ENCODE measurements around the gene AGFG1.
"Not testable (repeated sequence)": the region's sequence is repeated elsewhere in the genome, so short reads cannot be mapped to it uniquely, and the experiment has no call there.

AGFG1 gene

DNA sequence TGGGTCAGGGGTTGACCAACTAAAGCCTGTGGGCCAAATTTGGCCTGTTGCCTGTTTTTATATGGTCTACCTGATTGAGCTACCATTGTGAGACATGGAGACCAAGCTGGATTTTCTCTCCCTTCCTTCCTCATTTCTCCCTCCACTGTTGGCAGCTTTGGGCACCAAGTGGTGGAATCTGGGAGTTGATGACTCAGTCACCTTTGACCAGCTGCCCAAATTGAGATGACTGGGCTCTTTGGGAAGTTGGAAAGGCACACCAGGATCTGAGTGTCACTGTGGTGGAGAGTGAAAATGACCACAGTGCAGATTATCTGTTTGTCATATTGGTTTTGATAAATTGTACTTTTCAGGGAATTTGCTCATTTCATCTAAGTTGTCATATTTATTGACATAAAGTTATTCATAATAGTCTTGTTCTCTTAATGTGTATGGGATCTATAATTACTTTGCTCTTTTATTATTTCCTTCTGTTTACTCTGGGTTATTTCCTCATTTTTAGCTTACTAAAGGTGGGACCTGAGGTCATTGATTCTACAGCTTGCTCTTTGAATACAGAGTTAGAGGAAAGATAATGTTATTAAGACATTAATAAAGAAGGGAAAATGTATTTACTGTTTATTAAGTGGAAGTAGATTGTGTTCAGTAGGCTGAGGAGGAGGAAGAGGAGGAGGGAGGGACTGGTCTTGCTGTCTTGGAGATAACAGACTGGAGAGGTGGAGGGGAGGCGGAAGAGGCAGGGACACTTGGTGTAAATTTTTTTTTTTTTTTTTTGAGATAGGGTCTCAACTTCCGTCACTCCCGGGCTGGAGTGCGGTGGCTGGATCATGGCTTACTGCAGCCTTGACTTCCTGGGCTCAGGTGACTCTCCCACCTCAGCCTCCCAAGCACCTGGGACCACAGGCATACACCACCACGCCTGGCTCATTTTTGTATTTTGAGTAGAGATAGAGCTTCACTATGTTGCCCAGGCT is 31.8 kb downstream of the AGFG1 start:
- DNase-seq = no peak

DNA sequence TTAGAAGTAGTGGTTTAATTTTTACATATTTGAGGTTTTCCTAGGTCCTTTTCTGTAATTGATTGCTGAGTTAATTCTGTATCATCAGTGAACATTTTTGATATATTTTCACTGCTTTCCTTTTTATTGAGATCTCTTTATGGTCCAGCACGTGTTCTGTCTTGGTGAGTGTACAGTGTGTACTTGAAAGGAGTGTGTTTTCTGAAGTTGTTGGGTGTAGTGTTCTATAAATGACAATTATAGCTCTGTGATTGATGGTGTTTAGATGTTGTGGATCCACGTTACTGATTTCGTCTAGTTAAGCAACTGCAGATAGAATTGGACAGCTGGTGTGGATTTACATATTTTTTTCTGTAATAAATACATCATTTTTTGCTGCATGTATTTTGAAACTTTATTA is 32.7 kb downstream of the AGFG1 start:
- no peak for DNase-seq

DNA sequence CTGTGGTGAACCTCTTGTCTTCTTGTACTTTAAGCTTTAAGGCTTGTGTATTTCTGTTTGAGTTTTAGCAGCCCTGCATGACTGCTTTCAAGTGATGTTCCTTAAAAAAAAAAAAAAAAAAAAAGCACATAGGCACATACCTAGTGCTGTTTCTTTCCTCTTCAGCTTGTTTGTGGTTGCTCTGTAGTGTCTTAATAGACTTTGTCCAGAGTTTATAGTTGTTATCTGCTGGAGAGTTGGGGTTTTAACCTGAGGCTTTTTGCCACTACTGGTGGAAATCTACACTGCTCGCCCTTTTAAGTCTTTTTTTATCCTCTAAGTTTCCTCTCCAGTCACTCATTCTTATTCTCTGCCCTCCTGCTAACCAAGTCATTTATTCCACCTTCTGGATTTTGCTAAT is 34.5 kb downstream of the AGFG1 start:
- DNase-seq = no peak

DNA sequence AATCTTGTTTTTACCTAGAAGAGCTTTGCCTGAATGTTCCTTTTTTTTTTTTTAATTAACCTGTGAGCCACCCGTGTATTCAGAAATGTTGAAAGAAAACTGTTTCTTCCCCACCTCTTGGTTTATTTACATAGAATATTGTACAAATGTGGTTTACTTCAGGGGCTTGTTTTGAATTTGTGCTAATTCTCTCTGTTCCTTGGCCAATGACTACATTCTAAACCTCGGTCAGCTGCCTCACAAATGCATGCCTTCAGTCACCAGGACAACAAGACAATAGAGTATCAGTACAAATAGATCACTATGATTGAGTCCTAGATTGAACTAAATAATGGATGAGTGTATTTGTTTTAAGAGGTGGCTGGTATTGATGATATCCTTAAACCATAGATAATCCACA is 36.0 kb downstream of the AGFG1 start:
- no peak for DNase-seq

DNA sequence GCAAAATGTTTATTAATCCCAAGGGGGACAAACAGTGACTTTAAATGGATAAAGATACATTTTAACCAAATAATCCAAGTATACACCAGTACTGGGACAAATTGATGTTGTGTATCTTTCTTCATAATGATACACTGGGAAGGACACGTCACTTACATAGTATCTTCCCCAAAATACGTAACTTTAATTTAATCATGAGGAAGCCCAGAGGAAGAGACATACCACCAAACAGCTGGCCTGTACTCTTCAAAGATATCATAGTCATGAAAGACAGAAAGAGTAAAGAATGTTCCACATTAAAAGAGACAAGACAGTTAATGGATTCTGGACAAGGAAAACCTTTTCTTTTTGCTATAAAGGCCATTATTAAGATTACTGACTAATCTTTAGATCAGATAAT is 37.1 kb downstream of the AGFG1 start:
- DNase-seq = no peak

DNA sequence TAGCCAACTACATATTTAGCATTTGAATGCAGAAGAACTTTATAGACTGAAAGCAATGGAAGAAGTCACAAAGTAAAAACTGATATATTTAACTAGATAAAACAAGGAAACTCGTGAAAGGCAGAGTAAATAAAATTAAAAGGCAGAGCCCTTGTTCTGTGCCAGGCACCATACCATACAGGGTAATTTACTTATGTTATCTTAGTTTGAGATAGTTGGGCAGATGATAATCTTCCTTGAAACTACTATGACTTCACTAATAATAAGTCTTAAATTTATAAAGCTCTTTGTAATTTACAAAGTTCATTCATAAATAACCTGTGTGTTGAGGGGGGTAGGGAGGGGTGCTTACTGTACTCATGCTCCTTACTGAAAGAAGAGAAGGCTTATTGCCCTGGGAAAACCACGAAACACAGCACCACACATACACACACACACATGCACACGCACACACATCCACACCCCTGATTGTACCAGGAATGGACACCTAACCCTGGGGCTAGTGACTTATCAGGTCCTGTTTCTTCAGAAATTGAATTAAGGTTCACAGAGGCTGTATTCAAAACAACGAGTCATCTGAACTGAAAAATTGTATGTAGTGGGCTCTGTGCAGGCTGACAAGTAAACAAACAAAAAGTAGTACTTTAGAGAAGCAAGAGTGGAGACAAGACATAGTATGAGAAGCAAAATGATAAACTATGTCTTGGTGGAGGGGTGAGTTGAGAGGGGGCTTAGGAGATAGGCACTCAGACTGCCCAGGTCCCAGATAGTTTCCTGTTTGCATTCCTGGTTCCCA is 38.1 kb downstream of the AGFG1 start:
- DNase-seq = no peak

DNA sequence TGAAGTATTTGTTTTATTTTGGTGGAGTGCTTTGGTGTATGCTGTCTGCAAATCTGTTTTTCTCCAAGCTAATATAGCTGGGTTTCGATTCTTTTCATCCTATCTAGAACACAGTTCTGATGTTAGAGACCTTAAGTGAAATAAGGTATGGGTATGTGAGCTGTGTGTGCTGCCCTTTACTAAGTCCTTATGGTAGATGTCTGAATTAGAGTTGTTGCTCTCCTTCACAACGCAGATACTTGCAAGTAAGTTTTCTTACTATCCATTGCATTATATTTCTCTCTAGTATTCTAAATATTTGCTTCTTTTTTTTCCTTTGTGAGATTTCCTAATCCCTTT is 38.6 kb downstream of the AGFG1 start:
- no peak for DNase-seq

DNA sequence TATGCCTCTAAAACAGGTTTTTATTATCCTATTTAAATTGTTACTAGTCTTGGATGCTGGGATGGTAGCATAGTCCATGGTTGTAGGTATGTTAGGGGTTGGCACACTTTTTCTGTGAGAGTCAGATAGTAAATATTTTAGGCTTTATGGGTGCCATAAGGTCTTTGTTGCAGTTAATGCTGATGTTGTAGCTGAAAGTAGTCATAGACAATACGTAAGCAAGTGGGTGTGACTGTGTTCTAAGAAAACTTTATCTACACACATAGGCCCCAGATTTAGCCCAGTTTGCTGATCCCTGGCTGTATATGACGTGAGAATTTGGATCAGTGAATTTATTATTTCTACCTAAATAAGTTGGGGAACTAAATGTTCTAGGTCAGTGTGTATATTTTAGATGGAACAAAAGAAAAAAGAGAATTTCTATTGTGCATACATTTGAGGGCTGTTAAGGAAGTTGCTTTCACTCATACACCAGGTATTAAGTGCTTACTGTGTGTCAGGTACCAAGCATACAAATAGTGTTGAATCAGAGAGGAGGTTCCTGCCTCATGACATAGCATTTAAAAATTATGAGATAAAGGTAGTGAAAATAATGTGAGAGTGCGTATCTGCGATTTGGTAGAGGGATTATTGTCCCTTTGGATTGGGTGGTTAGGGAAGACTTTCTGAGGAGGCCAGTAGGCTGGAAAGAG is 39.4 kb downstream of the AGFG1 start:
- DNase-seq = no peak

DNA sequence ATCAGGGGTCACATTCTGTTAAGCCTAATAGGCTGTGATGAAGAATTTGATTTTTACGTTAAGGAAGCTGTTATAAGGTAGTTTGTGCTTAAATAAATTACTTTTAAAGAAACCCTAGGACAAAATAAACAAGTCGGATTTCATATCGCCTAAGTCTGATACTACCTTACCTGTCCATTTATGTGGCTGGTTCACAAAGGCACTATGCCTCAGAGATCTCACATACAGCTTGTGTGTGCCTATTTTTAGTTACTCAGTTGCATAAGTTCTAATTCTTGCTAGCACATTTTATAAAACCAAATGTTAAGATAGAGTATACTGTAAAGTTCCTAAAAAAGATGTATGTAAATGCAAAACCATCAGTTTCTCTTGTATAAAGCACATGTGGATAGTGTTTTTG is 40.0 kb downstream of the AGFG1 start:
- no peak for DNase-seq

DNA sequence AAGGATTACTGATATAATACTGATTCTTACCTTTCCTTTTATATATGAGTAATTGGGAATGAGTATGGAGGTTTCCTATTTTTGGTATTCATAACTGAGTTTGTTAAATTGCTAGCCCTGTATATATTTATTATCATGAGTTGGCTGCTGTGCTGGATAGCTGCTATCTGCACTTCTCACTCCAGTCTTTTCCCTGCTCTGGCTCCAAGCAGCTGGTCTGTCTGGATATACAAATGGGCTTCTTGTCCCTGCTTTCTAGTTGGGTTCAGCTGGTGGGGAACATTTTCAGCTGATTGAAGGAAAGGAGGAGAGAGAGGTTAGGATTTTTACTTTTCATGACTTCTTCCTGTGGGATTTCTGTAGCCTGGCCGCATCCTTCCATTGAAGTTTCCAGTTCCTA is 41.2 kb downstream of the AGFG1 start:
- no peak for DNase-seq

DNA sequence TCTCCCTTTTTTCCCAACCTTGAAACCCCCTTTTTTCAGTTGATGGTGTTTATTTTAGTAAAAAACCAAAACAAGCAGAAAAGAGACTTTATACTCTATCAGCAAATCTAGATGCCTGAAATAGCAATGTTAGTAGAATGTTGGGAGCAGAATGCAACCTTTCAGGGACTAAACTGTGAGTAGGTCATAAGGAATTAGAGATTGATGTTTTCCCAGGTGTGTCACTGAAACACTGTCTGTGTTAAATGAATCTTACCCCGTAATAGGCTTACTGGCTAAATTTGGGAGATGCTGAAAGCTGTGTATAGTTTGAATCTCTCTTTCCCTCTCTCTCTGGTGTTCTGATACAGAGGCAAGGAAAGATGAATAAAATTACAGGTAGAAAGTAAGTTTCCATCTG is 43.8 kb downstream of the AGFG1 start:
- no peak for DNase-seq

DNA sequence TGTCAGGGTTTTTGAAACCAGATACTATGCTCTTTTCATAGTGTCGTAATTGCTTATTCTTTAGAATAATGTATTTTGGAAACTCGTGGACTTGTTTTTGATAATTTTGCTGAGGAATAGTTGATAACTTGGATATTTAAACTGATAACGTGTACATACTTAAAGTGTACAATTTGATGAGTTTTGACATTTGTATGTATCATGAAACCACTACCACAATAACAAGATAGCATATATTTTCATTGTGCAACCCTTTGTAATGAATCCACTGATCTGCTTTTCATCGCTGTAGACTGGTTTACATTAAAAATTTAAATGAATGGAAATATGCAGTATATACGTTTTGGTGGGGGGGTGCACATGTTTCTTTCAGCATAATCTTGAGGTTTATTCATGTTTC is 45.8 kb downstream of the AGFG1 start:
- DNase-seq = no peak

DNA sequence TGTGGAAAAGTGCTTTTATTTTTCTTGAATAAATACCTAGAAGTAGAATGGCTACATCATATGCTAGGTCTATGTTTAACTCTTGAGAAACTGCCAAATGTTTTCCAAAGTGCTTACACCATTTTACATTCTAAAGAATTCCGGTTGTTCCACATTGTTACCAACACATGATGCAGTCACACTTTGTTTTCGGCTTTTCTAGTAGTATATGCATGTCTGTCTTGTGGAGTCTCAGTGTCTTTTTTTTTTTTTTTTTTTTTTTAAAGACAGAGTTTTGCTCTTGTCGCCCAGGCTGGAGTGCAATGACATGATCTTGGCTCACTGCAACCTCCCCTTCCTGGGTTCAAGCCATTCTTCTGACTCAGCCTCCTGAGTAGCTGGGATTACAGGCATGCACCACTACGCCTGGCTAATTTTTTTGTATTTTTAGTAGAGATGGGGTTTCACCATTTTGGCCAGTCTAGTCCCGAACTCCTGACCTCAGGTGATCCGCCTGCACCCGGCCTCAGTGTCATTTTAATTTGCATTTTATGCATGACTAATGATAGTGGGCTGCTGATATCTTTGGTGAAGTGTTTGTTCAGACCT is 46.4 kb downstream of the AGFG1 start:
- not testable (repeated sequence) for DNase-seq

DNA sequence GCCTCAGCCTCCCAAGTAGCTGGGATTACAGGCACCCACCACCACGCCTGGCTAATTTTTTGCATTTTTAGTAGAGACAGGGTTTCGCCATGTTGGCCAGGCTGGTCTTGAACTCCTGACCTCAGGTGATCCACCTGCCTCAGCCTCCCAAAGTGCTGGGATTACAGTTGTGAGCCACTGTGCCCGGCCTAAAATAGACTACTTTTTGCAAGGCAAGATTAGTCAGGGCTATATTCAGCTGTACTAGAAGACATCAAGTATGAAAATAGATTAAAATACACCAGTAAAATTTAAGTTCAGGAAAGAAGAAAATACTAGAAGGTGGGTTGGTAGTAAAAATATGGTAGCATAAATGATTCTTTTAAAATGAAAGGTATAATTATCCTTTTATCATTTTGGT is 49.2 kb downstream of the AGFG1 start:
- not testable (repeated sequence) for DNase-seq

DNA sequence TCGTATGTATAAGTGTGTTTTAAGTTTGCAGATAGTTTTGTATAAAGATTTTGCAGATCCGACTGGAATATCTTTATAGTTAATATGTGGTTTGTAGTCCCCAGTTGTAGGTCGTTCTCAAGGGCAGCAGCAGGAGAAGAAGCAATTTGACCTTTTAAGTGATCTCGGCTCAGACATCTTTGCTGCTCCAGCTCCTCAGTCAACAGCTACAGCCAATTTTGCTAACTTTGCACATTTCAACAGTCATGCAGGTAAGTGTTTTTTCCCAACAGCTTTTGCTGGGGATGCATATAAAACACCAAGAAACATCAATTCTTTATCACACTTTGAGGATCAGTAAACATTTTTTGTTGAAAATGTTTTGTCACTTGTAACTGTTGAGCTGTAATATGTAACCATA is 52.7 kb downstream of the AGFG1 start:
- no peak for DNase-seq

DNA sequence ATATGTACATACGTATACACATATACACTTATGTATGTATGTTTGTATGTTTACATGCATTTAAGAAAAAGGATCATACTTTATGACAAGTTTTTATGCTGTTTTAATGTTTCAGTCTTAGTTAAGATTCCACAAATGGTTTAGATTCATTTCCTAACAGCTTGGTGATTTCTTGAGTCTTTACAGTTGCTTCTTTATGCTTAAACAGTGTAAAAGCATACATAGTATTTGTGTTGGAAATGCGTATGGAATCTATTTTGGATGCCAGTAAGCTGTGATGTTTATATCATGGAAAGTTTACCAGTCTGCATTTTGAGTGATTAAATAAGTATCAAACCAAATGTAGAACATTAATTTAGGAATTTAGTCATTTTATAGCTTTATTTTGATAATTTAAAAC is 55.4 kb downstream of the AGFG1 start:
- no peak for DNase-seq

DNA sequence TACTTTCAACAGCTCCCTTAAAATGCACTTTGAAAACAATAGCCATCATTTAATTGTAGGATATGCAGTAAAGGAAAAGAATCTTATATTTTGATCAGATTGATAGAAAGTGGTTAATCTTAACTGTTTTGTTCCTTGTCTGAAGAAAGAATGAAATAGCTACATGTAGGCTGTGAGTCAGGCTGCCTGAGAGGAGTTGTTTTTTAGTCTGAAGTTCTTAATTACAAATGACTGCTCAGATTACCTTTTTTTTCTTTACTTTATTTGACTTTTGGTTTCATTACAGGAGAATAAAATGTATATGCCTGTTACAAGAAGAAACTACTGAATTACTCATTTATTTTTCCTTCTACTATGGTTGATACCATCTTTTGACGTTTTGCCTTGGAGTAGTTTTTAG is 56.8 kb downstream of the AGFG1 start:
- no peak for DNase-seq

DNA sequence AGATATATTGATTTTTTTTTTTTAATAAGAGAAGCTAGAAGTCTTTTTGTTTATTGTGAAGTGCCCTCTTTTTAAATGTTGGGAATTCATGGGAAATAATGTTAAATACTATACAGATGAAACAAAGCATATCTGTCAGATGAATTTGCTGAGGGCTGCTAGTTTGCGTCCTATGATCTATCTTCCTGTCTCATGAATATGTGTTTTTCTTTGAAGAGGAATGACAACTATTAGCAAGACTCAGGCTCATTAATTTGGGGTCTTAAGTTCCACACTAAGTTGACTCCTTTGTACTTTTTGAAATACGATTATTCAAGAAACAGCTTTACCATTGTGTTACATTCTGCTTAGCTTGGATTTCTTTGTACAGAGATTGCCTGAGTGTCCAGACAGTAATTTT is 57.9 kb downstream of the AGFG1 start:
- DNase-seq = no peak

DNA sequence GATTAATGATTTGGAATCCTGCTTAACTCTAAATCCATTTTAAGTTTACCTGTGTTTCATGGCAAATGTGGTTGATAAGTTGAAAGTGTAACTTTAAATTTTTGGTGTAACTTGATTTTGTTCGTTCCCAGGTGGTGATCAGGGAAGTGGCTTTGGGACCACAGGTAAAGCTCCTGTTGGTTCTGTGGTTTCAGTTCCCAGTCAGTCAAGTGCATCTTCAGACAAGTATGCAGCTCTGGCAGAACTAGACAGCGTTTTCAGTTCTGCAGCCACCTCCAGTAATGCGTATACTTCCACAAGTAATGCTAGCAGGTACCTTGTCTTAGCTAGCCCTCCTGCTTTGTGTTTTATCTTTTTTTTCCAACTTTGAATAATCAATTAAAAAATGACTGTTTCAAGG is 62.8 kb downstream of the AGFG1 start:
- no peak for DNase-seq

DNA sequence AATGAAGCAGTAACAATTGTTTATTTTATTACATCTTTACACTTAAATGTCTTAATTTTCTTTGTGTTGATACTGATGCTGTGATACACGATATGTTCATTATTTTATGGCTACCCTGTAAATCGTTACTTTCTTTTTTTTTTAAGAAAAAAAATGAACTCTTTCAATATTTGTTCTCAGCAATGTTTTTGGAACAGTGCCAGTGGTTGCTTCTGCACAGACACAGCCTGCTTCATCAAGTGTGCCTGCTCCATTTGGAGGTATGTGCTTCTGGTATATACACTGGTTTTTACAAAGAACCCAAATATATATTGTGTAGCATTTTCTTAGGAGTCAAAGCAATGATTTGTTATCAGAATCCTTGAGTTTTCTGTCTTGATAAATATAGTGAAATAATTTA is 64.5 kb downstream of the AGFG1 start:
- no peak for DNase-seq

DNA sequence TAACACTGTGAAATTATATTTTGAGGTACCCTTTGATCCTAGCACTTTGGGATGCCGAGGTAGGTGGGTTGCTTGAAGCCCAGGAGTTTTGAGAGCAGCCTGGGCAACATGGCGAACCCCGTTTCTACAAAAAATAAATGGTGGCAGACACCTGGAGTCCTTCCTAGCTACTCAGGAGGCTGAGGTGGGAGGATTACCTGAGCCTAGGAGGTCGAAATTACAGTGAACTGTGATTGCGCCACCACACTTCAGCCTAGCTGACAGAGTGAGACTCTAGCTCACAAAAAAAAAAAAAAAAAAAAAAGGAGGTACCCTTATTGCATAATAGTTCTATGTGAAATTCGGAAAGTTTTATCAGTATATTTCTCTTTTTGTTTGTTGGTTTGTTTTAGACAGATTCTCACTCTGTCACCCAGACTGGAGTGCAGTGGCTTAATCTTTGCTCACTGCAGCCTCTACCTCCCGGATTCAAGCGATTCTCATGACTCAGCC is 67.6 kb downstream of the AGFG1 start:
- no peak for DNase-seq

DNA sequence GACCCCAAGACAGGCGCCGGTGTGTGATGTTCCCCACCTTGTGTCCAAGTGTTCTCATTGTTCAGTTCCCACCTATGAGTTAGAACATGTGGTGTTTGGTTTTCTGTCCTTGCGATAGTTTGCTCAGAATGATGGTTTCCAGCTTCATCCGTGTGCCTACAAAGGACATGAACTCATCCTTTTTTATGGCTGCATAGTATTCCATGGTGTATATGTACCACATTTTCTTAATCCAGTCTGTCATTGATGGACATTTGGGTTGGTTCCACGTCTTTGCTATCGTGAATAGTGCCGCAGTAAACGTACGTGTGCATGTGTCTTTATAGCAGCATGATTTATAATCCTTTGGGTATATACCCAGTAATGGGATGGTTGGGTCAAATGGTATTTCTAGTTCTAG is 68.4 kb downstream of the AGFG1 start:
- not testable (repeated sequence) for DNase-seq

DNA sequence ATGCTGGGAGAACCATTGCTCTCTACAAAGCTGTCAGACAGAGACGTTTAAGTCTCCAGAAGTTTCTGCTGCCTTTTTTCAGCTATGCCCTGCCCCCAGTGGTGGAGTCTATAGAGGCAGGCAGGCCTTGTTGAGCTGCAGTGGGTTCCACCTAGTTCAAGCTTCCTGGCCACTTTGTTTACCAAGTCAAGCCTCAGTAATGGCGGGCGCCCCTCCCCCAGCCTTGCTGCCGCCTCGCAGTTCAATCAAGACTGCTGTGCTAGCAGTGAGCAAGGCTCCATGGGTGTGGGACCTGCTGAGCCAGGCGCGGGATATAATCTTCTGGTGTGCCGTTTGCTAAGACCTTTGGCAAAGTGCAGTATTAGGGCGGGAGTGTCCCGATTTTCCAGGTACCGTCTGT is 74.0 kb downstream of the AGFG1 start:
- peak in 1 of 2 experiments; percentile 31 for DNase-seq
